Natural killer cell (primary cell): ENCODE data around the gene YJEFN3. TPM values are rescaled to one million over a fixed set of nuclear protein-coding genes. Genes with fewer than 3 reads are reported as not detected.
A peak's percentile ranks its signal among the peaks of the same experiment; 100 is the strongest.

Experiments
- ATAC-seq, 3 donors: fragments of 150-1000 bp in 2 of 3; fragments of 200-7000 bp in 1 of 3; cut with Tn5 transposase; 1 replicate in 1 of 3; 2 replicates in 2 of 3; pipeline ENCODE4 v1.10.0; 2021; ENCODE audit warnings: mild to moderate bottlenecking in 2 of 3, moderate library complexity in 2 of 3
- DNase-seq, 2 donors: peaks; one replicate each; pipeline versions ENCODE4 v3.0.0 to v3.0.0-alpha.2; 2013 to 2021; ENCODE audit warnings: mixed read lengths in 1 of 2
- H3K27ac ChIP-seq: one replicate; pipeline ENCODE4 v1.5.1; 2013; ENCODE audit warnings: mild to moderate bottlenecking, low read length
- H3K27me3 ChIP-seq: one replicate; pipeline ENCODE4 v1.6.1; 2013; ENCODE audit warnings: low read length; ENCODE audit not compliant: control insufficient read depth, insufficient read depth
- H3K36me3 ChIP-seq: one replicate; pipeline ENCODE4 v1.6.1; 2013; ENCODE audit warnings: low read length; ENCODE audit not compliant: control insufficient read depth, insufficient read depth
- H3K4me1 ChIP-seq: one replicate; pipeline ENCODE4 v1.6.1; 2013; ENCODE audit warnings: low read length; ENCODE audit not compliant: control insufficient read depth, insufficient read depth
- H3K4me3 ChIP-seq: one replicate; pipeline ENCODE4 v1.5.1; 2013; ENCODE audit warnings: low read length
- H3K9me3 ChIP-seq: one replicate; pipeline ENCODE4 v1.6.1; 2013; ENCODE audit warnings: low read length; ENCODE audit not compliant: control insufficient read depth, insufficient read depth
- H3K27ac Mint-ChIP-seq, 2 donors: one replicate each; pipeline ENCODE4 v1.8.0; 2022; ENCODE audit warnings: mild to moderate bottlenecking in 2 of 2, mixed read lengths in 2 of 2, moderate library complexity in 1 of 2
- H3K27me3 Mint-ChIP-seq, 2 donors: one replicate each; pipeline ENCODE4 v1.8.0; 2022; ENCODE audit warnings: low read depth in 2 of 2, mixed read lengths in 2 of 2
- H3K36me3 Mint-ChIP-seq: one replicate; pipeline ENCODE4 v1.8.0; 2022; ENCODE audit warnings: mixed read lengths
- H3K4me1 Mint-ChIP-seq, 2 donors: one replicate each; pipeline ENCODE4 v1.8.0; 2022; ENCODE audit warnings: mixed read lengths in 2 of 2
- H3K4me3 Mint-ChIP-seq: one replicate; pipeline ENCODE4 v1.8.0; 2022; ENCODE audit warnings: mild to moderate bottlenecking, moderate library complexity, mixed read lengths
- H3K9me3 Mint-ChIP-seq, 2 donors: one replicate each; pipeline ENCODE4 v1.8.0; 2022; ENCODE audit warnings: mixed read lengths in 2 of 2
- WGBS: methylation state at CpG from one replicate; pipeline ENCODE4 v1.1.7; 2013; ENCODE audit warnings: missing lambda C conversion rate; ENCODE audit not compliant: insufficient coverage; 5-methylcytosine and 5-hydroxymethylcytosine counted together
- intact Hi-C: fragments of 100-400 bp; cut with micrococcal nuclease; formaldehyde crosslinking; loops from one replicate; pipeline ENCODE4 v1.14.2; 2022
- total RNA-seq, 4 donors: library from RNA; stranded (reverse); fragments of 120-200 nt in 1 of 4; gene quantifications; one replicate each; pipeline versions ENCODE4 v1.2.3 to v1.2.4, GENCODE V29; 2013 to 2022
- TF ChIP-seq, protein P1 (sequence below): fragments of 200-600 bp; IDR thresholded peaks from one replicate; pipeline ENCODE4 v1.8.0; 2022; ENCODE audit warnings: antibody characterized with exemption

The YJEFN3 gene
- total RNA-seq, 3 donors from 2014 or later (not counting 1 experiment from before 2014, with no cell fraction given) = 4.0 to 6.0 (median 4.3) TPM

DNA sequence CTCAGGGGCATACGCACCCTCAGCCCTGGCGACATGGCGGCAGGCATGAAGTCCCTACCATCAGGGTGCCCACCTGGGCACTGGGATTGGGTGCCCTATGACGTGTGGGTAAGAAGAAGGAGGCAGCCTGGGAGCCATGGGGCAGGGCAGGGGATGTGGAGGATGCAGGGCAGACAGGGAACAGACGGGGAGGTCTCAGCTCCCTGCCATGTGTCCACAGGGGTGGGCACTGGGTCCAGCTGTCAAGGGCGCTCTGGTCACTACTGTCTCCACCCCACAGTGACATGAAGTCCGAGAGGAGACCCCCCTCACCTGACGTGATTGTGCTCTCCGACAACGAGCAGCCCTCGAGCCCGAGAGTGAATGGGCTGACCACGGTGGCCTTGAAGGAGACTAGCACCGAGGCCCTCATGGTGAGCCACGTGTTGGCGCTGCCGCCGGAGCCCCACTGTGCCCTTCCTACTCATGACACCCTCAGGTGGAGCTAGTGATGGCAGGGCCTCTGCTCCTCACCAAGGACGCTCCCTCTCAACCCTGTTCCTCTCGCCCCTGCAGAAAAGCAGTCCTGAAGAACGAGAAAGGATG, 36.6 kb upstream of the YJEFN3 start:
- peak overlapping the region in 1 of 2 donors; percentile 40 for H3K27ac Mint-ChIP-seq
- DNase-seq = no peak
- intact Hi-C loops = no loop called here
- Histone ChIP-seq H3K36me3 (peaks cover 41% of the 10 kb centered on the region), H3K9me3 (no peaks in the 10 kb centered on the region), H3K27ac (no peak overlapping the region), H3K4me1 (peaks cover 40% of the 10 kb centered on the region), H3K4me3 (no peak overlapping the region), H3K27me3 (no peaks in the 10 kb centered on the region)
- 83% methylated on average over 21 of the region's 21 CpGs for WGBS
- TF ChIP-seq, protein P1, sequence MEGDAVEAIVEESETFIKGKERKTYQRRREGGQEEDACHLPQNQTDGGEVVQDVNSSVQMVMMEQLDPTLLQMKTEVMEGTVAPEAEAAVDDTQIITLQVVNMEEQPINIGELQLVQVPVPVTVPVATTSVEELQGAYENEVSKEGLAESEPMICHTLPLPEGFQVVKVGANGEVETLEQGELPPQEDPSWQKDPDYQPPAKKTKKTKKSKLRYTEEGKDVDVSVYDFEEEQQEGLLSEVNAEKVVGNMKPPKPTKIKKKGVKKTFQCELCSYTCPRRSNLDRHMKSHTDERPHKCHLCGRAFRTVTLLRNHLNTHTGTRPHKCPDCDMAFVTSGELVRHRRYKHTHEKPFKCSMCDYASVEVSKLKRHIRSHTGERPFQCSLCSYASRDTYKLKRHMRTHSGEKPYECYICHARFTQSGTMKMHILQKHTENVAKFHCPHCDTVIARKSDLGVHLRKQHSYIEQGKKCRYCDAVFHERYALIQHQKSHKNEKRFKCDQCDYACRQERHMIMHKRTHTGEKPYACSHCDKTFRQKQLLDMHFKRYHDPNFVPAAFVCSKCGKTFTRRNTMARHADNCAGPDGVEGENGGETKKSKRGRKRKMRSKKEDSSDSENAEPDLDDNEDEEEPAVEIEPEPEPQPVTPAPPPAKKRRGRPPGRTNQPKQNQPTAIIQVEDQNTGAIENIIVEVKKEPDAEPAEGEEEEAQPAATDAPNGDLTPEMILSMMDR = no peak
- ATAC-seq = no peak
- no peaks in the 10 kb centered on the region for H3K36me3 Mint-ChIP-seq
- H3K4me1 Mint-ChIP-seq = peaks cover 36 to 54% of the 10 kb centered on the region in 2 donors
- no peak overlapping the region for H3K4me3 Mint-ChIP-seq
- no peaks in the 10 kb centered on the region for H3K27me3 Mint-ChIP-seq
- H3K9me3 Mint-ChIP-seq = no peaks in the 10 kb centered on the region

DNA sequence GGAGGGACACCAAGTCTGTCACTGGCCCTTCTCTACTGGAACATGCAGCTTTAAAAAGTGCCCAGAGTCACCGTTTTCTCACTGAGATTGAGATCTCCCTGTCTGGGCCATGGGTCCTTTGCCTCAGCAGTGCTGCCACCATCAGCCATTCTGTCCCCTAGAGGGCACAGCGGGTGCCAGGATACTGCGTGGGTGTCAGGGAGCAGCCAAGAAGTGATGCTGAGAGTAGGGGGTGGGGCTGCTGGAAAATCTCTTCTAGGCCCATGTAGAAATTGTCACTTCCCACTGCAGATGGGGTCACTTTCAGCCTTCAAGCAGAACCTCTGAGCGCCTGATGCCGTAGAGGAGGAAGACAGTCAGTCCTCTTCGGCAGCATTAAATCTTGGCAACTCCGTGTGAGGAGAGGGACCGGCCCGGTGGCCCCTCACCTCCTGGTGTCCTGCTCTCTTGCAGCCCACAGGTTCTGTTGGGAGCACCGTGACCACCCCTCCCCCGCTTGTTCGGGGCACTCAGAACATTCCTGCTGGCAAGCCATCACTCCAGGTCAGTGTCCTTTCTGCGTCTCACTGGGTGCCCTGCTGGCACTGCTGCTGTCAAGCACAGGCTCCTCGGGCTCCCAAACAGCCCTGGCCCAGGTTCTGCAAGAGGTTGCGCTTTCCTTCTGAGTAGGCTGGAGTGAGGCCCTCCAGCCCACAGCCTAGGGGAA, 34.7 kb upstream of the YJEFN3 start:
- H3K36me3 Mint-ChIP-seq = no peaks in the 10 kb centered on the region
- Histone ChIP-seq H3K4me3 (no peak overlapping the region), H3K9me3 (no peaks in the 10 kb centered on the region), H3K4me1 (peaks cover 30% of the 10 kb centered on the region), H3K27ac (no peak overlapping the region), H3K27me3 (no peaks in the 10 kb centered on the region), H3K36me3 (peaks cover 60% of the 10 kb centered on the region)
- no peaks in the 10 kb centered on the region for H3K9me3 Mint-ChIP-seq
- no peak for DNase-seq
- no peak for ATAC-seq
- peak overlapping the region; percentile 31 to 41 for H3K27ac Mint-ChIP-seq
- WGBS = 93% methylated on average over 15 of the region's 15 CpGs
- intact Hi-C loops = no loop called here
- H3K4me3 Mint-ChIP-seq = no peak overlapping the region
- TF ChIP-seq, protein P1 = no peak
- peaks cover 21 to 43% of the 10 kb centered on the region in 2 donors for H3K4me1 Mint-ChIP-seq
- no peaks in the 10 kb centered on the region for H3K27me3 Mint-ChIP-seq

DNA sequence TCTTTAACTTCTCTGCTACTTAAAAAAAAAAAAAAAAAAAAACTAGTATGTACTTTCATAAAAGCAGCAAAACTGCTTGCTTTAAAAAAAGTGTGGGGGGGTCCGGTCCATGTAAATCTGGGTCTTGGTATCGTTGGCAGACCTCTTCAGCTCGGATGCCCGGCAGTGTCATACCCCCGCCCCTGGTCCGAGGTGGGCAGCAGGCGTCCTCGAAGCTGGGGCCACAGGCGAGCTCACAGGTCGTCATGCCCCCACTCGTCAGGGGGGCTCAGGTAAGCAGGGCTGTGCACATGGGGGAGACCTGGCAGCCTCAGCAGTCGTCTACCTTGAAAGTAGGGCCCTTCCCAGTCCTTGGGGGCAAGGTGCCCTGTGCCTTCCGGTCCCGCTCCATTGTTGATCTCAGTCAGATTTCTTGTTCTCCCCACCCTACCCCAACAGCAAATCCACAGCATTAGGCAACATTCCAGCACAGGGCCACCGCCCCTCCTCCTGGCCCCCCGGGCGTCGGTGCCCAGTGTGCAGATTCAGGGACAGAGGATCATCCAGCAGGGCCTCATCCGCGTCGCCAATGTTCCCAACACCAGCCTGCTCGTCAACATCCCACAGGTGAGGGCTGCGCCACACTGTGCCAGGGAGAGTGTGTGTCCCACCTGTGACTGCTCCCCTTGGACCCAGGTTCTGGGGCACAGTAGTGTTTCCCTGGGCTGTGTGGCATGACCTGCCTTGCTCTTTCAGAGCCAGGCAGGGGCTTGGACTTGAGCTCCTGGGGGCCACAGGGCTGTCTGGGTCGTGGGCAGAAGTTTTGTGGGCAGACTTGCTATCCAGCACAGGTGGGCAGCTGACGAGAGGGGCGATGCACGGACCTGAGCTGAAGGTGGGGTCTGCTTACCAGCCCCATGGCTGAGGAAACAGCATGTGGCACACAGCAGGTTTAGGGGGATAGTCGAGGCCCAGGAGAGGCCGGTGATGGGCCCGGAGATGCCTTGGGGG, 32.8 kb upstream of the YJEFN3 start:
- H3K36me3 ChIP-seq = peaks cover 77% of the 10 kb centered on the region
- H3K4me3 ChIP-seq = no peak overlapping the region
- H3K27me3 ChIP-seq = no peaks in the 10 kb centered on the region
- no peak overlapping the region for H3K27ac ChIP-seq
- intact Hi-C loops = no loop called here
- no peak for ATAC-seq
- DNase-seq = no peak
- no peak overlapping the region for H3K4me3 Mint-ChIP-seq
- WGBS = 96% methylated on average over 30 of the region's 30 CpGs
- H3K27ac Mint-ChIP-seq = peak overlapping the region; percentile 8 to 75
- no peaks in the 10 kb centered on the region for H3K9me3 ChIP-seq
- no peaks in the 10 kb centered on the region for H3K36me3 Mint-ChIP-seq
- peaks cover 12% of the 10 kb centered on the region for H3K4me1 ChIP-seq
- H3K27me3 Mint-ChIP-seq = no peaks in the 10 kb centered on the region
- no peaks in the 10 kb centered on the region for H3K9me3 Mint-ChIP-seq
- TF ChIP-seq, protein P1 = no peak
- peaks cover 2 to 24% of the 10 kb centered on the region in 2 donors for H3K4me1 Mint-ChIP-seq
